DMS79 treated with DMSO at 0.1 percent for 48 hours (cell line): ENCODE results near the gene ADAM12.
A peak's percentile ranks its signal among the peaks of the same experiment; 100 is the strongest.
"Not testable (repeated sequence)": the region's sequence is repeated elsewhere in the genome, so short reads cannot be mapped to it uniquely, and the experiment has no call there.

Experiments used
- DNase-seq: peaks from one replicate; lab custom pipeline; 2025; lab: John Stamatoyannopoulos, UW

The ADAM12 gene

GRCh38 chr10:126263006-126263676 is 125.1 kb downstream of the ADAM12 start:
- peak; percentile 7 for DNase-seq

- DNase-seq = no peak
Observed at GRCh38 chr10:126262233-126262838, 125.9 kb downstream of the ADAM12 start.

- no peak for DNase-seq
Observed at GRCh38 chr10:126259760-126260479, 128.4 kb downstream of the ADAM12 start.

GRCh38 chr10:126256864-126257263 is 131.4 kb downstream of the ADAM12 start:
- no peak for DNase-seq

- no peak for DNase-seq
Observed at GRCh38 chr10:126255313-126255712, 133.0 kb downstream of the ADAM12 start.

GRCh38 chr10:126253611-126253998 is 134.7 kb downstream of the ADAM12 start:
- no peak for DNase-seq

- DNase-seq = no peak
Observed at GRCh38 chr10:126252884-126253610, 135.2 kb downstream of the ADAM12 start.

- no peak for DNase-seq
Observed at GRCh38 chr10:126251778-126252407, 136.4 kb downstream of the ADAM12 start.

GRCh38 chr10:126250527-126251310 is 137.6 kb downstream of the ADAM12 start:
- DNase-seq = no peak

GRCh38 chr10:126250045-126250444 is 138.2 kb downstream of the ADAM12 start:
- DNase-seq = no peak

- no peak for DNase-seq
Observed at GRCh38 chr10:126247446-126247975, 140.8 kb downstream of the ADAM12 start.

GRCh38 chr10:126246396-126246795 is 141.9 kb downstream of the ADAM12 start:
- not testable (repeated sequence) for DNase-seq

GRCh38 chr10:126245501-126245900 is 142.8 kb downstream of the ADAM12 start:
- no peak for DNase-seq

- no peak for DNase-seq
Observed at GRCh38 chr10:126243971-126244370, 144.3 kb downstream of the ADAM12 start.

- DNase-seq = no peak
Observed at GRCh38 chr10:126243306-126243705, 145.0 kb downstream of the ADAM12 start.

GRCh38 chr10:126242397-126243260 is 145.6 kb downstream of the ADAM12 start:
- DNase-seq = no peak

- DNase-seq = peak; percentile 28
Observed at GRCh38 chr10:126240483-126240882, 147.8 kb downstream of the ADAM12 start.

GRCh38 chr10:126239844-126240243 is 148.4 kb downstream of the ADAM12 start:
- DNase-seq = no peak

- no peak for DNase-seq
Observed at GRCh38 chr10:126235979-126236851, 152.1 kb downstream of the ADAM12 start.
